SK-N-MC (cell line): Measurements from ENCODE around the gene TBL2.

ENCODE experiments used
- EZH2 ChIP-seq: fragments of 200-600 bp; sonication (generic); IDR thresholded peaks from one replicate; pipeline ENCODE4 v1.6.1; 2017; ENCODE audit warnings: antibody characterized with exemption
- FOXP2 ChIP-seq: optimal IDR thresholded peaks from 2 replicates; pipeline ENCODE3; 2011; ENCODE audit warnings: mild to moderate bottlenecking, moderate library complexity; ENCODE audit not compliant: insufficient read depth; ENCODE audit errors: extremely low read length, control extremely low read depth
- POLR2AphosphoS5 ChIP-seq: IDR thresholded peaks from 2 replicates; pipeline ENCODE4 v1.6.1; 2012; ENCODE audit warnings: mild to moderate bottlenecking, low read depth, low read length, borderline replicate concordance

GRCh38 chr7:73522105-73522872 is 56.1 kb downstream of the TBL2 start, which contains the start of gene BAZ1B:
- TF ChIP-seq EZH2 (no peak), POLR2AphosphoS5 (peak; percentile 87), FOXP2 (no peak)
